Thyroid gland (tissue), 4 donors: Measurements from ENCODE around the gene TOGARAM2. TPM values are rescaled to one million over a fixed set of nuclear protein-coding genes. Genes with fewer than 3 reads are reported as not detected.

Experiments used
- DNase-seq, 2 donors: peaks; one replicate each; pipeline ENCODE4 v3.0.0-alpha.2; 2019
- H3K27ac ChIP-seq, 3 donors: fragments of 200-600 bp; sonication (generic); 1 replicate in 2 of 3; 2 replicates in 1 of 3; pipeline ENCODE4 v1.5.1; 2016 to 2019; ENCODE audit warnings: mild to moderate bottlenecking in 1 of 3, moderate library complexity in 1 of 3
- H3K27me3 ChIP-seq: fragments of 200-600 bp; sonication (generic); one replicate; pipeline ENCODE4 v1.5.1; 2019
- H3K36me3 ChIP-seq, 2 donors: fragments of 200-600 bp; sonication (generic); one replicate each; pipeline ENCODE4 v1.5.1; 2016 to 2019
- H3K4me1 ChIP-seq, 2 donors: fragments of 200-600 bp; sonication (generic); one replicate each; pipeline ENCODE4 v1.5.1; 2017 to 2019
- H3K4me3 ChIP-seq, 3 donors: fragments of 200-600 bp; sonication (generic); replicated peaks in 1 of 3; 1 replicate in 2 of 3; 2 replicates in 1 of 3; pipeline ENCODE4 v1.5.1; 2016; ENCODE audit warnings: mild to moderate bottlenecking in 1 of 3
- H3K9me3 ChIP-seq: fragments of 200-600 bp; sonication (generic); one replicate; pipeline ENCODE4 v1.5.1; 2017
- POLR2A ChIP-seq, 2 donors: fragments of 450-650 bp; IDR thresholded peaks; one replicate each; pipeline ENCODE4 v1.6.1; 2017; ENCODE audit warnings: antibody characterized with exemption in 2 of 2, mild to moderate bottlenecking in 2 of 2, moderate library complexity in 1 of 2
- WGBS, 2 donors: methylation state at CpG; one replicate each; pipeline ENCODE4 v1.1.5; 2017; 5-methylcytosine and 5-hydroxymethylcytosine counted together
- intact Hi-C: fragments of 100-400 bp; cut with DNase I; formaldehyde crosslinking; loops from one replicate; pipeline ENCODE4 v1.15.1; 2023
- total RNA-seq, 4 donors: library from RNA; depleted of rRNA; stranded (reverse); fragments of >200 nt; gene quantifications; one replicate each; pipeline ENCODE4 v1.2.3, GENCODE V29; 2016
- TF ChIP-seq, protein P1 (sequence below), 6 experiments: fragments of 200-600 bp in 3 of 6; fragments of 450-650 bp in 3 of 6; sonication (generic) in 3 of 6; IDR thresholded peaks; one replicate each; pipeline ENCODE4 v1.5.1; 2016 to 2019; ENCODE audit warnings: antibody characterized with exemption in 6 of 6, mild to moderate bottlenecking in 2 of 6, inconsistent platforms in 1 of 6, moderate library complexity in 1 of 6

Gene TOGARAM2
- total RNA-seq, 4 donors from 2014 or later: under 0.01 to 0.78 (median 0.35) TPM

DNA sequence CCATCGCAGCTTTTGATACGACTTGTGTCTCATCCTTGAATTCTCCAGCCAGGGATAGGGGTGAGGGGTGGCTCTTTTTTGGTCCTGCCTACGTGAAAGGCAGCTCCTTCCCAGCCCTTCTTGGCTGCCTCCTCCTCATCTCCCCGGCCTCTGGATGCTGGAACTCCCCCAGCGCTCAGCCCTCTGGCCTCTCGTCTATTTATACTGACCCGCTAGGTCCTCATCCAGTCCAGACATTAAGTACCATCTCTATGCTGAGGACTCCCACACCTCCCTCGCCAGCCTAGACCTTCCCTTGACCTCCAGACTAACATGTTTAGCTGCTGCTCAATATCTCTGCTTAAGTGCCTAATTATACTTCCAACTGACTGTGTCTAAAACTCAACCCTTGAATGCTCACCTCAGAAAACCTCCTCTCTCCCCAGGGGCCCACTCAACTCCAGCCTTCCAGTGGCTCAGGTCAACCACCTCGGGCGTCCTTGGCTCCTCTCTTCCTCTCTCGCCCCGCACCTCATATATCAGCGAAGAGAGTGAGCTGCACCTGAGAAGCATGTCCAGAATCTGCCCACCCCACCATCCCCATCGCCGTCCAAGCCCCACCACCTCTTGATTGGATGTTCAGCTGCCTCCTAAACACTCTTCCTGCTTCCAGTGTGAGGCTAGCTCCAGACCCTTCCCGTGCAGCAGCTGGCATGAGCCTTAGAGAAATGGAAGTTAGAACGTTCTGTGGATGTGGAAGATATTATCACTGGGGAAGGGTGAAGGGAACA, 34.8 kb downstream of the TOGARAM2 start:
- 69% methylated on average over 17 of the region's 17 CpGs for WGBS, 2 donors
- no peak for DNase-seq
- H3K9me3 ChIP-seq: no peaks in the 10 kb centered on the region
- no peak overlapping the region for H3K4me3 ChIP-seq
- TF ChIP-seq, protein P1, sequence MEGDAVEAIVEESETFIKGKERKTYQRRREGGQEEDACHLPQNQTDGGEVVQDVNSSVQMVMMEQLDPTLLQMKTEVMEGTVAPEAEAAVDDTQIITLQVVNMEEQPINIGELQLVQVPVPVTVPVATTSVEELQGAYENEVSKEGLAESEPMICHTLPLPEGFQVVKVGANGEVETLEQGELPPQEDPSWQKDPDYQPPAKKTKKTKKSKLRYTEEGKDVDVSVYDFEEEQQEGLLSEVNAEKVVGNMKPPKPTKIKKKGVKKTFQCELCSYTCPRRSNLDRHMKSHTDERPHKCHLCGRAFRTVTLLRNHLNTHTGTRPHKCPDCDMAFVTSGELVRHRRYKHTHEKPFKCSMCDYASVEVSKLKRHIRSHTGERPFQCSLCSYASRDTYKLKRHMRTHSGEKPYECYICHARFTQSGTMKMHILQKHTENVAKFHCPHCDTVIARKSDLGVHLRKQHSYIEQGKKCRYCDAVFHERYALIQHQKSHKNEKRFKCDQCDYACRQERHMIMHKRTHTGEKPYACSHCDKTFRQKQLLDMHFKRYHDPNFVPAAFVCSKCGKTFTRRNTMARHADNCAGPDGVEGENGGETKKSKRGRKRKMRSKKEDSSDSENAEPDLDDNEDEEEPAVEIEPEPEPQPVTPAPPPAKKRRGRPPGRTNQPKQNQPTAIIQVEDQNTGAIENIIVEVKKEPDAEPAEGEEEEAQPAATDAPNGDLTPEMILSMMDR (IDR thresholded peaks at IDR 0.05): no peak
- TF ChIP-seq POLR2A (IDR thresholded peaks at IDR 0.05): no peak
- intact Hi-C loops: no loop called here
- H3K36me3 ChIP-seq: no peaks in the 10 kb centered on the region
- H3K27me3 ChIP-seq: no peaks in the 10 kb centered on the region
- H3K27ac ChIP-seq: peak overlapping the region in 2 of 3 donors; percentile 24 to 41
- H3K4me1 ChIP-seq: peaks cover 0 to 16% of the 10 kb centered on the region in 2 donors

- H3K9me3 ChIP-seq: no peaks in the 10 kb centered on the region
- peaks cover 0 to 9% of the 10 kb centered on the region in 2 donors for H3K4me1 ChIP-seq
- WGBS, 2 donors: 49 to 61% methylated on average over 5 of the region's 5 CpGs
- TF ChIP-seq POLR2A (IDR thresholded peaks at IDR 0.05): no peak
- TF ChIP-seq, protein P1 (IDR thresholded peaks at IDR 0.05): no peak
- H3K36me3 ChIP-seq: no peaks in the 10 kb centered on the region
- no peak overlapping the region for H3K4me3 ChIP-seq
- no peak overlapping the region for H3K27ac ChIP-seq
- DNase-seq: no peak
- intact Hi-C loops: no loop called here
- no peaks in the 10 kb centered on the region for H3K27me3 ChIP-seq
These were observed 35.4 kb downstream of the TOGARAM2 start for GRCh38 chr2:29016504-29016903.

- DNase-seq: no peak
- WGBS, 2 donors: 89 to 91% methylated on average over 14 to 17 of the region's 19 CpGs
- H3K27ac ChIP-seq: no peak overlapping the region
These were observed 36.8 kb downstream of the TOGARAM2 start for GRCh38 chr2:29017716-29018435.

GRCh38 chr2:29021886-29022285, 40.8 kb downstream of the TOGARAM2 start:
- no peak overlapping the region for H3K4me3 ChIP-seq
- DNase-seq: no peak
- WGBS, 2 donors: 88 to 94% methylated on average over 6 to 10 of the region's 11 CpGs
- TF ChIP-seq POLR2A (IDR thresholded peaks at IDR 0.05): no peak
- TF ChIP-seq, protein P1 (IDR thresholded peaks at IDR 0.05): no peak
- no peaks in the 10 kb centered on the region for H3K27me3 ChIP-seq
- no peaks in the 10 kb centered on the region for H3K9me3 ChIP-seq
- no peaks in the 10 kb centered on the region for H3K4me1 ChIP-seq
- H3K27ac ChIP-seq: no peak overlapping the region
- intact Hi-C loops: no loop called here
- no peaks in the 10 kb centered on the region for H3K36me3 ChIP-seq

More at GRCh38 chr2:29017716-29018435, 36.8 kb downstream of the TOGARAM2 start:
- intact Hi-C loops: no loop called here
- TF ChIP-seq, protein P1 (IDR thresholded peaks at IDR 0.05): no peak
- no peak for TF ChIP-seq POLR2A (IDR thresholded peaks at IDR 0.05)
- Histone ChIP-seq H3K36me3 (no peaks in the 10 kb centered on the region), H3K4me3 (no peak overlapping the region), H3K27me3 (no peaks in the 10 kb centered on the region), H3K9me3 (no peaks in the 10 kb centered on the region), H3K4me1 (peaks cover 0 to 3% of the 10 kb centered on the region in 2 donors)

- Histone ChIP-seq H3K36me3 (no peaks in the 10 kb centered on the region), H3K27ac (no peak overlapping the region), H3K27me3 (no peaks in the 10 kb centered on the region), H3K4me1 (no peaks in the 10 kb centered on the region), H3K9me3 (no peaks in the 10 kb centered on the region), H3K4me3 (no peak overlapping the region)
- TF ChIP-seq POLR2A (IDR thresholded peaks at IDR 0.05): no peak
- TF ChIP-seq, protein P1 (IDR thresholded peaks at IDR 0.05): no peak
- intact Hi-C loops: no loop called here
- DNase-seq: no peak
- 67 to 70% methylated on average over 6 of the region's 6 CpGs for WGBS, 2 donors
These were observed 41.6 kb downstream of the TOGARAM2 start for GRCh38 chr2:29022679-29023078.
